Adrenal gland (tissue), 5 donors: ENCODE measurements around the gene CTXN3.

Experiments
- POLR2A ChIP-seq, 2 donors: fragments of 450-650 bp; IDR thresholded peaks; one replicate each; pipeline ENCODE4 v1.6.1; 2017; ENCODE audit warnings: antibody characterized with exemption in 2 of 2, mild to moderate bottlenecking in 2 of 2, moderate library complexity in 1 of 2
- TF ChIP-seq, protein P1 (sequence below), 6 experiments: fragments of 450-650 bp in 4 of 6; fragments of 200-600 bp in 2 of 6; sonication (generic) in 1 of 6; IDR thresholded peaks; 1 replicate in 5 of 6; 2 replicates in 1 of 6; pipeline versions ENCODE4 v1.5.1 to v1.8.0; 2016 to 2021; ENCODE audit warnings: antibody characterized with exemption in 6 of 6, mild to moderate bottlenecking in 2 of 6, moderate library complexity in 1 of 6
- donor health status: DM: no; HTN: no; CAD: no.

DNA sequence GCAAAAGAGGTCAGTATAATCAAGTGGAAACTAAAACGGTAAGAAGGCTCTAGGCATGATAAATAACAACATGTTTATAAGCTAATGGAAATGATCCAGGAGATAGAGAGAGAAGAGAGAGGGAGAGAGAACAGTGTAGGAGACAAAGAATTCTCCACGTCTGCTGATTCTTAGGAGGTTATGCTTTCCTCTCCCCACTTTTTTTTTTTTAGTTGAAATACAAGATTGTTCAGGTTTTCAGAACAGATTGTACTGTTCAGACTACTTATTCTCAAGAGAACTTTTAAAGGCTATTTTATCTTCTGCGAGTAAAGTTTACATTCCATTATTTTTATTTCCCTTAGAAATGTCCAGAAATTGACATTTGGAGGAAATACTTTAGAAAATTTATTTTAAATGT lies 58.3 kb downstream of the CTXN3 start:
- TF ChIP-seq, protein P1, sequence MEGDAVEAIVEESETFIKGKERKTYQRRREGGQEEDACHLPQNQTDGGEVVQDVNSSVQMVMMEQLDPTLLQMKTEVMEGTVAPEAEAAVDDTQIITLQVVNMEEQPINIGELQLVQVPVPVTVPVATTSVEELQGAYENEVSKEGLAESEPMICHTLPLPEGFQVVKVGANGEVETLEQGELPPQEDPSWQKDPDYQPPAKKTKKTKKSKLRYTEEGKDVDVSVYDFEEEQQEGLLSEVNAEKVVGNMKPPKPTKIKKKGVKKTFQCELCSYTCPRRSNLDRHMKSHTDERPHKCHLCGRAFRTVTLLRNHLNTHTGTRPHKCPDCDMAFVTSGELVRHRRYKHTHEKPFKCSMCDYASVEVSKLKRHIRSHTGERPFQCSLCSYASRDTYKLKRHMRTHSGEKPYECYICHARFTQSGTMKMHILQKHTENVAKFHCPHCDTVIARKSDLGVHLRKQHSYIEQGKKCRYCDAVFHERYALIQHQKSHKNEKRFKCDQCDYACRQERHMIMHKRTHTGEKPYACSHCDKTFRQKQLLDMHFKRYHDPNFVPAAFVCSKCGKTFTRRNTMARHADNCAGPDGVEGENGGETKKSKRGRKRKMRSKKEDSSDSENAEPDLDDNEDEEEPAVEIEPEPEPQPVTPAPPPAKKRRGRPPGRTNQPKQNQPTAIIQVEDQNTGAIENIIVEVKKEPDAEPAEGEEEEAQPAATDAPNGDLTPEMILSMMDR (IDR thresholded peaks at IDR 0.05), result no peak
- TF ChIP-seq POLR2A (IDR thresholded peaks at IDR 0.05), result no peak
